A375 (cell line): ENCODE data around the gene PLA2G3. TPM values are rescaled to one million over a fixed set of nuclear protein-coding genes. Genes with fewer than 3 reads are reported as not detected.

ENCODE experiments used
- small RNA-seq: library from RNA; depleted of rRNA; stranded (forward); fragments of <200 nt; gene quantifications from one replicate; pipeline ENCODE3, GENCODE V24; 2014
- total RNA-seq: library from RNA; depleted of rRNA; stranded (reverse); fragments of >200 nt; shearing (Covaris generic); gene quantifications from 2 replicates; pipeline ENCODE4 v1.2.3, GENCODE V29; 2014; rRNA removed

The PLA2G3 gene
- total RNA-seq = 0.23 and 0.34 TPM in 2 replicates

GRCh38 chr22:31139866-31140716 is at the start of gene PLA2G3:
PLA2G3 (minus strand) TSS chr22:31140508; CDS start chr22:31140354, 154 bp downstream.

GRCh38 chr22:31122532-31123291 is 17.6 kb downstream of the PLA2G3 start, which contains the start of gene INPP5J:
INPP5J (plus strand) TSS chr22:31122966; CDS start chr22:31123015, 49 bp downstream.

GRCh38 chr22:31107178-31107893 is 33.0 kb downstream of the PLA2G3 start, which contains the start of gene SELENOM:
SELENOM (minus strand) TSS chr22:31107568; CDS start chr22:31107505, 63 bp downstream.

Small RNA genes lying within 50 kb of the gene (small RNA-seq; reads per million reads assigned to genes)
- 0.13 reads per million for gene MIR3928

Other genes starting within 250 kb of the PLA2G3 start
- 13.1 and 15.5 TPM in 2 replicates for gene MORC2, start 171.7 kb downstream of the PLA2G3 start, total RNA-seq
- gene TUG1, start 171.2 kb downstream of the PLA2G3 start, total RNA-seq = 24.5 and 25.8 TPM in 2 replicates
- 58.8 and 66.7 TPM in 2 replicates for gene SMTN, start 59.2 kb downstream of the PLA2G3 start, total RNA-seq
- 44.1 and 49.4 TPM in 2 replicates for gene SELENOM, start 32.9 kb downstream of the PLA2G3 start, total RNA-seq
- gene INPP5J, start 17.5 kb downstream of the PLA2G3 start, total RNA-seq = 0.77 and 0.87 TPM in 2 replicates
- gene RNF185, start 19.7 kb upstream of the PLA2G3 start, total RNA-seq = 9.7 and 11.5 TPM in 2 replicates
- 11.5 and 13.5 TPM in 2 replicates for gene LIMK2, start 71.8 kb upstream of the PLA2G3 start, total RNA-seq
- 0.05 and 0.15 TPM in 2 replicates for gene PIK3IP1, start 152.0 kb upstream of the PLA2G3 start, total RNA-seq
- gene PATZ1, start 205.8 kb upstream of the PLA2G3 start, total RNA-seq = 33.9 and 37.5 TPM in 2 replicates